Right kidney (tissue), 1 donor: ENCODE measurements around the gene TRAK1.

Experiments
- DNase-seq: peaks from one replicate; pipeline ENCODE4 v3.0.0-alpha.2; 2016

Gene TRAK1

GRCh38 chr3:42247576-42248027 is 156.4 kb downstream of the TRAK1 start:
- peak; percentile 42 for DNase-seq

GRCh38 chr3:42250761-42251160 is 159.6 kb downstream of the TRAK1 start:
- DNase-seq, result no peak

GRCh38 chr3:42254566-42254965 is 163.4 kb downstream of the TRAK1 start:
- DNase-seq, result no peak

- no peak for DNase-seq
These were observed 165.1 kb downstream of the TRAK1 start for GRCh38 chr3:42256135-42256819.

GRCh38 chr3:42257007-42257406 is 165.8 kb downstream of the TRAK1 start:
- no peak for DNase-seq

GRCh38 chr3:42262525-42262924 is 171.4 kb downstream of the TRAK1 start:
- no peak for DNase-seq

- DNase-seq, result peak; percentile 47
These were observed 172.5 kb downstream of the TRAK1 start for GRCh38 chr3:42263354-42264346.

GRCh38 chr3:42264399-42265058 is 173.4 kb downstream of the TRAK1 start:
- DNase-seq, result peak; percentile 23

- peak; percentile 35 for DNase-seq
These were observed 174.2 kb downstream of the TRAK1 start for GRCh38 chr3:42265059-42265991.

GRCh38 chr3:42266085-42266484 is 174.9 kb downstream of the TRAK1 start, which contains the start of gene CCK:
Gene CCK (minus strand): TSS chr3:42266185. CDS start chr3:42263630, 2,555 bp downstream.
- DNase-seq, result no peak

- DNase-seq, result no peak
These were observed 176.7 kb downstream of the TRAK1 start for GRCh38 chr3:42267878-42268277.

- no peak for DNase-seq
These were observed 178.5 kb downstream of the TRAK1 start for GRCh38 chr3:42269647-42270046.

- no peak for DNase-seq
These were observed 179.4 kb downstream of the TRAK1 start for GRCh38 chr3:42270561-42270960.

- no peak for DNase-seq
These were observed 180.6 kb downstream of the TRAK1 start for GRCh38 chr3:42271786-42272185.

GRCh38 chr3:42273361-42273760 is 182.2 kb downstream of the TRAK1 start:
- DNase-seq, result no peak

- DNase-seq, result no peak
These were observed 183.1 kb downstream of the TRAK1 start for GRCh38 chr3:42274266-42274665.

- DNase-seq, result no peak
These were observed 184.1 kb downstream of the TRAK1 start for GRCh38 chr3:42275217-42275616.
